H9 (cell line): Measurements from ENCODE around the gene TRIM61. TPM values are rescaled to one million over a fixed set of nuclear protein-coding genes. Genes with fewer than 3 reads are reported as not detected.
"Not testable (repeated sequence)": the region's sequence is repeated elsewhere in the genome, so short reads cannot be mapped to it uniquely, and the experiment has no call there.

ENCODE experiments used
- DNase-seq: peaks from one replicate; pipeline ENCODE4 v3.0.0-alpha.2; 2017
- H2AFZ ChIP-seq: one replicate; pipeline ENCODE4 v1.6.1; 2013; ENCODE audit warnings: mild to moderate bottlenecking, low read length, control low read depth, moderate library complexity
- H2AK5ac ChIP-seq: 2 replicates; pipeline ENCODE4 v1.6.1; 2013; ENCODE audit warnings: low read length, control low read depth, mixed read lengths; ENCODE audit not compliant: insufficient read length
- H2BK120ac ChIP-seq: one replicate; pipeline ENCODE4 v1.6.1; 2013; ENCODE audit warnings: low read depth, mild to moderate bottlenecking, low read length, control low read depth, inconsistent platforms; ENCODE audit not compliant: poor library complexity, severe bottlenecking
- H2BK12ac ChIP-seq: 2 replicates; pipeline ENCODE4 v1.6.1; 2013; ENCODE audit warnings: low read length, control low read depth, mixed read lengths, low read depth; ENCODE audit not compliant: insufficient read length
- H2BK15ac ChIP-seq: 2 replicates; pipeline ENCODE4 v1.6.1; 2013; ENCODE audit warnings: low read depth, low read length, control low read depth
- H2BK20ac ChIP-seq: one replicate; pipeline ENCODE4 v1.6.1; 2013; ENCODE audit warnings: low read depth, mild to moderate bottlenecking, low read length, control low read depth, inconsistent platforms; ENCODE audit not compliant: poor library complexity, severe bottlenecking
- H2BK5ac ChIP-seq: 2 replicates; pipeline ENCODE4 v1.6.1; 2013; ENCODE audit warnings: low read length, control low read depth, mixed read lengths; ENCODE audit not compliant: insufficient read length
- H3K14ac ChIP-seq: 2 replicates; pipeline ENCODE4 v1.6.1; 2013; ENCODE audit warnings: low read length, control low read depth; ENCODE audit not compliant: insufficient read depth
- H3K18ac ChIP-seq: 2 replicates; pipeline ENCODE4 v1.6.1; 2013; ENCODE audit warnings: low read depth, mild to moderate bottlenecking, mixed read lengths, low read length, control low read depth; ENCODE audit not compliant: insufficient read length
- H3K23ac ChIP-seq: 2 replicates; pipeline ENCODE4 v1.6.1; 2013; ENCODE audit warnings: low read length, control low read depth, mixed read lengths, low read depth; ENCODE audit not compliant: insufficient read length
- H3K23me2 ChIP-seq: 2 replicates; pipeline ENCODE4 v1.6.1; 2013; ENCODE audit warnings: low read depth, mild to moderate bottlenecking, mixed read lengths, low read length, control low read depth; ENCODE audit not compliant: insufficient read length, poor library complexity, severe bottlenecking
- H3K27ac ChIP-seq: 2 replicates; pipeline ENCODE4 v1.5.1; 2013; ENCODE audit warnings: low read length, control low read depth, mixed read lengths, low read depth; ENCODE audit not compliant: insufficient read length
- H3K27me3 ChIP-seq: 2 replicates; pipeline ENCODE4 v1.6.1; 2013; ENCODE audit warnings: low read length, control low read depth, inconsistent platforms; ENCODE audit not compliant: insufficient read depth
- H3K4ac ChIP-seq: 2 replicates; pipeline ENCODE4 v1.6.1; 2013; ENCODE audit warnings: low read depth, mild to moderate bottlenecking, control low read depth, inconsistent platforms, low read length, moderate library complexity
- H3K4me1 ChIP-seq: 2 replicates; pipeline ENCODE4 v1.6.1; 2013; ENCODE audit warnings: low read length, control low read depth, inconsistent platforms; ENCODE audit not compliant: insufficient read depth
- H3K4me2 ChIP-seq: 2 replicates; pipeline ENCODE4 v1.6.1; 2013; ENCODE audit warnings: low read length, control low read depth, mixed read lengths; ENCODE audit not compliant: insufficient read length, insufficient read depth
- H3K56ac ChIP-seq: 2 replicates; pipeline ENCODE4 v1.6.1; 2013; ENCODE audit warnings: low read depth, mild to moderate bottlenecking, mixed read lengths, low read length, control low read depth; ENCODE audit not compliant: insufficient read length
- H3K79me1 ChIP-seq: 2 replicates; pipeline ENCODE4 v1.6.1; 2013; ENCODE audit warnings: low read depth, mild to moderate bottlenecking, moderate library complexity, low read length, control low read depth, inconsistent platforms; ENCODE audit not compliant: insufficient read depth, poor library complexity, severe bottlenecking
- H3K79me2 ChIP-seq: 2 replicates; pipeline ENCODE4 v1.6.1; 2013; ENCODE audit warnings: low read length, control low read depth, inconsistent platforms; ENCODE audit not compliant: insufficient read depth
- H3K9ac ChIP-seq: 2 replicates; pipeline ENCODE4 v1.6.1; 2013; ENCODE audit warnings: low read length, control low read depth, mixed read lengths; ENCODE audit not compliant: insufficient read length; ENCODE audit errors: extremely low read depth
- H3K9me3 ChIP-seq: one replicate; pipeline ENCODE4 v1.6.1; 2013; ENCODE audit warnings: low read depth, low read length, inconsistent platforms; ENCODE audit not compliant: control insufficient read depth
- H3T11ph ChIP-seq: one replicate; pipeline ENCODE4 v1.6.1; 2013; ENCODE audit warnings: mild to moderate bottlenecking, low read length, control low read depth, inconsistent platforms
- H4K20me1 ChIP-seq: one replicate; pipeline ENCODE4 v1.6.1; 2013; ENCODE audit not compliant: control insufficient read depth, insufficient read length, insufficient read depth
- H4K5ac ChIP-seq: 2 replicates; pipeline ENCODE4 v1.6.1; 2013; ENCODE audit warnings: low read depth, mild to moderate bottlenecking, mixed read lengths, low read length, control low read depth; ENCODE audit not compliant: insufficient read length
- H4K8ac ChIP-seq: replicated peaks from 2 replicates; pipeline ENCODE4 v1.6.1; 2013; ENCODE audit warnings: low read length, control low read depth, mixed read lengths, low read depth; ENCODE audit not compliant: insufficient read length
- H4K91ac ChIP-seq: 2 replicates; pipeline ENCODE4 v1.6.1; 2013; ENCODE audit warnings: low read depth, mild to moderate bottlenecking, moderate library complexity, mixed read lengths, low read length, control low read depth; ENCODE audit not compliant: insufficient read length
- H3K27ac Mint-ChIP-seq, 3 experiments: 2 replicates in 2 of 3; 3 replicates in 1 of 3; pipeline ENCODE4 v1.8.0; 2020 to 2021; ENCODE audit warnings: mixed read lengths in 3 of 3, mild to moderate bottlenecking in 1 of 3, moderate library complexity in 1 of 3
- H3K27me3 Mint-ChIP-seq: 2 replicates; pipeline ENCODE4 v1.8.0; 2021; ENCODE audit warnings: low read depth, mild to moderate bottlenecking, moderate library complexity, mixed read lengths
- H3K36me3 Mint-ChIP-seq, 3 experiments: 2 replicates in 2 of 3; 3 replicates in 1 of 3; pipeline ENCODE4 v1.8.0; 2020 to 2021; ENCODE audit warnings: low read depth in 3 of 3, mixed read lengths in 3 of 3; ENCODE audit not compliant: insufficient read depth in 1 of 3
- H3K4me1 Mint-ChIP-seq, 2 experiments: 2 replicates each; pipeline ENCODE4 v1.8.0; 2020; ENCODE audit warnings: mixed read lengths in 2 of 2
- H3K4me3 Mint-ChIP-seq, 2 experiments: 2 replicates in 1 of 2; 3 replicates in 1 of 2; pipeline ENCODE4 v1.8.0; 2020 to 2021; ENCODE audit warnings: mild to moderate bottlenecking in 2 of 2, mixed read lengths in 2 of 2, moderate library complexity in 1 of 2
- H3K9me3 Mint-ChIP-seq, 2 experiments: 2 replicates in 1 of 2; 3 replicates in 1 of 2; pipeline ENCODE4 v1.8.0; 2020; ENCODE audit warnings: mild to moderate bottlenecking in 2 of 2, mixed read lengths in 2 of 2, moderate library complexity in 1 of 2
- WGBS: extraction: QIAGEN DNeasy Blood & Tissue Kit; methylation state at CpG from one replicate; pipeline ENCODE4 v1.1.7; 2013; ENCODE audit warnings: missing lambda C conversion rate, low lambda C conversion rate, mixed read lengths; ENCODE audit not compliant: insufficient read length; ENCODE audit errors: extremely low coverage; 5-methylcytosine and 5-hydroxymethylcytosine counted together
- total RNA-seq: library from RNA; stranded (reverse); gene quantifications from 2 replicates; pipeline ENCODE4 v1.2.1, GENCODE V29; 2021

TRIM61 gene
- total RNA-seq, 1 experiment from 2014 or later: 0.52 TPM

GRCh38 chr4:164990786-164991185, 13.3 kb upstream of the TRIM61 start:
- H2BK20ac ChIP-seq, H2AK5ac ChIP-seq, H3K4me1 ChIP-seq, H3K4me3 Mint-ChIP-seq, H3K4me2 ChIP-seq, H3K9me3 ChIP-seq, H3K36me3 Mint-ChIP-seq, H3K27me3 ChIP-seq, H2BK15ac ChIP-seq, H3K79me1 ChIP-seq, H4K20me1 ChIP-seq, H3K4ac ChIP-seq, H2BK5ac ChIP-seq, DNase-seq, H3K9ac ChIP-seq, H4K5ac ChIP-seq, H2AFZ ChIP-seq, H3K23me2 ChIP-seq, H3K9me3 Mint-ChIP-seq, H2BK120ac ChIP-seq, H3T11ph ChIP-seq, H3K23ac ChIP-seq, H2BK12ac ChIP-seq, H3K27ac Mint-ChIP-seq, H3K18ac ChIP-seq, H3K79me2 ChIP-seq, H4K91ac ChIP-seq, H3K14ac ChIP-seq, H3K56ac ChIP-seq, H3K27ac ChIP-seq, H4K8ac ChIP-seq, H3K27me3 Mint-ChIP-seq: not testable (repeated sequence)
- peaks cover 8 to 11% of the 10 kb centered on the region in 2 experiments for H3K4me1 Mint-ChIP-seq
- WGBS: no CpG with 5 or more reads among the region's 10 CpGs
